C4-2B (cell line): Measurements from ENCODE around the gene CCDC180.

Experiments
- CTCF ChIP-seq: fragments of 450-650 bp; conservative IDR thresholded peaks from 2 replicates; pipeline ENCODE4 v1.5.1; 2017; ENCODE audit warnings: mild to moderate bottlenecking
- ZFX ChIP-seq: fragments of 450-650 bp; IDR thresholded peaks from 2 replicates; pipeline ENCODE4 v1.6.1; 2017

- TF ChIP-seq CTCF, result no peak
- no peak for TF ChIP-seq ZFX
Measured at GRCh38 chr9:97293818-97294217, 13.6 kb upstream of the CCDC180 start.
